HEK293T (cell line): ENCODE data around the gene NCBP1.
A peak's percentile ranks its signal among the peaks of the same experiment; 100 is the strongest.

Experiments used
- CTCF ChIA-PET: fragments of 350-600 bp; formaldehyde crosslinking; extraction: SDS; loops from one replicate; lab custom pipeline; 2021; ENCODE audit warnings: antibody characterized with exemption, inconsistent platforms; lab: Yijun Ruan, JAX
- POLR2A ChIA-PET: fragments of 350-600 bp; formaldehyde crosslinking; extraction: SDS; loops from one replicate; lab custom pipeline; 2020; ENCODE audit warnings: antibody characterized with exemption, inconsistent platforms; lab: Yijun Ruan, JAX
- DNase-seq: peaks from one replicate; pipeline ENCODE4 v3.0.0; 2012; ENCODE audit warnings: mixed read lengths; ENCODE audit errors: extremely low spot score
- ARNT ChIP-seq: fragments of 450-650 bp; IDR thresholded peaks from 2 replicates; pipeline ENCODE4 v1.6.1; 2017; ENCODE audit warnings: mild to moderate bottlenecking
- BHLHE40 ChIP-seq: fragments of 450-650 bp; IDR thresholded peaks from 2 replicates; pipeline ENCODE4 v1.6.1; 2016; ENCODE audit warnings: mild to moderate bottlenecking, moderate library complexity, borderline replicate concordance
- CTBP1 ChIP-seq: fragments of 450-650 bp; IDR thresholded peaks from 2 replicates; pipeline ENCODE4 v1.6.1; 2016; ENCODE audit warnings: borderline replicate concordance
- ELF4 ChIP-seq: fragments of 450-650 bp; IDR thresholded peaks from 2 replicates; pipeline ENCODE4 v1.6.1; 2017; ENCODE audit warnings: antibody characterized with exemption
- FOXA1 ChIP-seq: fragments of 450-650 bp; IDR thresholded peaks from 2 replicates; pipeline ENCODE4 v1.6.1; 2016; ENCODE audit warnings: mild to moderate bottlenecking
- FOXK2 ChIP-seq: fragments of 450-650 bp; IDR thresholded peaks from 2 replicates; pipeline ENCODE4 v1.6.1; 2016; ENCODE audit warnings: mild to moderate bottlenecking
- FOXM1 ChIP-seq: fragments of 450-650 bp; IDR thresholded peaks from 2 replicates; pipeline ENCODE4 v1.6.1; 2017; ENCODE audit warnings: mild to moderate bottlenecking, borderline replicate concordance
- HDGF ChIP-seq: fragments of 450-650 bp; IDR thresholded peaks from 2 replicates; pipeline ENCODE4 v1.6.1; 2017; ENCODE audit warnings: antibody characterized with exemption, borderline replicate concordance
- L3MBTL2 ChIP-seq: fragments of 450-650 bp; conservative IDR thresholded peaks from 2 replicates; pipeline ENCODE4 v1.6.1; 2016; ENCODE audit warnings: mild to moderate bottlenecking
- LEF1 ChIP-seq: fragments of 450-650 bp; IDR thresholded peaks from 2 replicates; pipeline ENCODE4 v1.6.1; 2017; ENCODE audit warnings: mild to moderate bottlenecking, borderline replicate concordance
- NFRKB ChIP-seq: fragments of 450-650 bp; IDR thresholded peaks from 2 replicates; pipeline ENCODE4 v1.6.1; 2016; ENCODE audit warnings: mild to moderate bottlenecking, moderate library complexity
- SP1 ChIP-seq: fragments of 450-650 bp; IDR thresholded peaks from 2 replicates; pipeline ENCODE4 v1.6.1; 2017
- SUZ12 ChIP-seq: fragments of 450-650 bp; IDR thresholded peaks from 2 replicates; pipeline ENCODE4 v1.6.1; 2016; ENCODE audit warnings: mild to moderate bottlenecking
- TARDBP ChIP-seq: fragments of 450-650 bp; IDR thresholded peaks from 2 replicates; pipeline ENCODE4 v1.6.1; 2016
- ZNF384 ChIP-seq: fragments of 450-650 bp; IDR thresholded peaks from 2 replicates; pipeline ENCODE4 v1.6.1; 2016
- TF ChIP-seq, protein P1 (sequence below): fragments of 450-650 bp; IDR thresholded peaks from 2 replicates; pipeline ENCODE4 v1.6.1; 2016

Gene NCBP1

DNA sequence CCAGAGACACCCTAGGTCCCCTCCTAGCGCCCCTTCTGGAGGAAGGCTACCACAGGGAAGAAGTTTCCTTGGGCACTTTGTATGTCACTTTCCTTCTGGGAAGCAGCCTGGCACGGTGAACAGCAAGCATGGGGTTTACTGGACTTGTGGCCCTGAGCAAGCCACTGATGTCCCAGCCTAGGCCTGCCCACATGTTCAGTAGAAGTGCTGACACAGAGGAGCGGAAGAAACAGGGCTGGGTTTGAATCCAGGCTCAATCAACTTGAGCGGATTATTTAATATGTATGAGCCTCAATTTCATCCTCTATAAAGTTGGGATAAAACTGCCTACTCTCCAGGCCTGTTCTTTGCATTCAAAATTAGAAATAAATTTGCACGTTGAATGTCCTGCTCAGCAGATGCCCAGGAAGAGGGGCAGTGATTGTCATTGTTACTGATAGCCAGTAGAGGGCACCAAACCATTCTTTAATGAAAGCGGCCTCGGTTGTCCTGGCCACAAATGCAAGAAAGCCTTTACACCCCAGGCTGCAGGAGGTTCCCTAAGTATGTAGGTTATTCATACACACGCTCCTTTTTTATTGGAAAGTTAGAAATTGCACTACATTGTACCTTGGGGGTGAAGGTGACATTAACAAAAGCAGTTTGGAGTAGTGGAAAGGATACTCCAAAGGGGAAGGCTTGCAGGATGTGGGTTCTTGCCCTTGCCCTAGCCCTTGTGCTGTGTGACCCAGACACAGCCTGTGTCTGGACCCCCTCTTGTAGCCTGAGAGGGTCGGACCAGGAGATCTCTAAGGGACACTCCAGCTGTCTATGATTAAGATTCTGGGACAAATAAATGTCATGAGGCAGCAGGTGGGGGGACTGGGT is 77.0 kb downstream of the NCBP1 start:
- POLR2A ChIA-PET, result no interaction called here
- CTCF ChIA-PET, result no interaction called here

DNA sequence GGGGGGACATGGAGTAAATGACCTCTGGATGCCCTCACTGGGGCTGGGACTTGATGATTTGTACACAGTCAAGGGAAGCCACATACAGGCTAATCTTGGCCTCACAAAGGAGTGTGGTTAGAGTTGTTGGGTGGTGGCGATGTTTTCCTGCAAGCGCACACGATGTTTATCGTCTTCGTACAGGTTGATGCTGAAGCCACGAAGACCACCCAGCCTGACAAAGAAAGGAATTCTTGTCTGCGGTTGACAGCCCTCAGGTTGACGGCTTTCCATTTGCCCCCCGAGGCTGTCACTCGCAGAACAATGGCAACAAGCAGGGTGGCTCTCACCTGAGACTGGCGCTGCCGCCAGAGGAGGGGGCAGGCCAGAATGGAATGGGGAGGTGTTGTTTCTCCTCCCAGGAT is 77.6 kb downstream of the NCBP1 start:
- TF ChIP-seq L3MBTL2 (no peak), HDGF (no peak)
- no peak for DNase-seq
- POLR2A ChIA-PET, result no interaction called here
- CTCF ChIA-PET, result no interaction called here

More for the DNA sequence above, 77.0 kb downstream of the NCBP1 start:
- DNase-seq, result peak; percentile 83
- no peak for TF ChIP-seq NFRKB
- TF ChIP-seq FOXM1, result no peak
- TF ChIP-seq, protein P1, sequence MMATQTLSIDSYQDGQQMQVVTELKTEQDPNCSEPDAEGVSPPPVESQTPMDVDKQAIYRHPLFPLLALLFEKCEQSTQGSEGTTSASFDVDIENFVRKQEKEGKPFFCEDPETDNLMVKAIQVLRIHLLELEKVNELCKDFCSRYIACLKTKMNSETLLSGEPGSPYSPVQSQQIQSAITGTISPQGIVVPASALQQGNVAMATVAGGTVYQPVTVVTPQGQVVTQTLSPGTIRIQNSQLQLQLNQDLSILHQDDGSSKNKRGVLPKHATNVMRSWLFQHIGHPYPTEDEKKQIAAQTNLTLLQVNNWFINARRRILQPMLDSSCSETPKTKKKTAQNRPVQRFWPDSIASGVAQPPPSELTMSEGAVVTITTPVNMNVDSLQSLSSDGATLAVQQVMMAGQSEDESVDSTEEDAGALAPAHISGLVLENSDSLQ, result no peak
- TF ChIP-seq FOXK2, result no peak

DNA sequence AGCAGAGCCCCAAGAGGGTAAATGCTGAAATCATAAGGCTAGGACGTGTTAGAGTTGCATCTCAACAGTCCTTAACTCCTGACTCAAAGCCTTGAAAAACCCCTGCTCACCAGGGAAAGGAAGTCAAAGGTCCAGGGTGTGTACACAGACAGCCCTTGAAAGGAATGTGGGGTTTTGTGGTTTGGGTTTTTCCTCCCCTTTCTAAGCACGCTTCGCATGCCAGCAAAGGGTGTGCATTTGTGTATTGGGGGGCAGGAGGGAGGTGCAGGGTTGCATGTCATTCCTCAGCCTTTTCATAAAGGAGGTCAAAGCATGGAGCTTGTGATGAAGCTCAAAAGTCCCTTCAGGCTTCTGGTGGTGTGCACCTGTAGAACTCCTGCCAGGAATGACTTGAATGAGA is 80.8 kb downstream of the NCBP1 start:
- TF ChIP-seq, protein P1, result no peak
- TF ChIP-seq NFRKB, result no peak
- ChIA-PET CTCF (no interaction called here), POLR2A (no interaction called here)
- no peak for DNase-seq

DNA sequence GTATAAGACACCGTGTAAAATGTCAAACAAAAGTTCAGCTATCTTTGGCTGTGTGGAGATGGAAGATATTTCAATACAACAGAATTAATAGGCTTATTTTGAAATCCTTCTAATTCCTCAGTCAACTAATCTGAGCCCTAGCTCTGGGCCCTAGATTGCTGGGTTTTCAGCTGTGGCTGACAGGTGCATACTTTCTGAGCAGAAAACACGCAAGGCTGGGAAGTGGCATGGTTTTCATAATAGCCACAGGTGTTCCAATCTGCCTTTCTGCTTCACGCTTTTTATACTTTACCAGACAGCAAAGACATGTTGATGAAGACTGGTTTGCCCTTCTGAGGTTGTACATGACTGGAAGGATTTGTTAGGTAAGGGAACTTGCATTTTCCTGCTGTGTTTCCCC is 84.2 kb downstream of the NCBP1 start:
- TF ChIP-seq, protein P1, result no peak
- TF ChIP-seq BHLHE40, result no peak
- DNase-seq, result no peak
- CTCF ChIA-PET, result interaction anchor here (0.6 kb wide), 2 partner anchors 63 to 181 kb away, joined by 3 read pairs; no protein-coding TSS in a partner anchor
- POLR2A ChIA-PET, result interaction anchor here (1.2 kb wide), 1 partner anchor 21 kb away, joined by 3 read pairs; the partner anchor contains the start of gene XPA

DNA sequence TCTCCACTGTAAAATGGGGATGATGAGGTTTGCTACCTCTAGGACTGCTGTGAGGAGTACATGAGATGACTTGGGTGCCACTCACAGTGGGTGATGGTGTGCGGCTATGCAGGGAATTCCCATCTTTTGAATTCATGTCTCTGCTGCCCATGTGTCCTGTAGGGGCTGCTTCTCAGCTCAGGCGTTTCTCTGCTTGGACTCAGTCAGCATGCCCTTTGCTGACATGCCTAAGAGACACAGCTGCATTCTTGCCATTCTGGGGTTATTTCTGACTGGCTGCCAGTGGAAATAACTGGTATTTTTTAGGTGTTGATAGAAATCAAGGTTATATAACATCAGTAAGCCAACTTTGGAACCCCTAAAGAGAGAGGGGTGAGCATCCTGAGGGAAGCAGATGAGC is 87.8 kb downstream of the NCBP1 start:
- ChIA-PET POLR2A (no interaction called here), CTCF (no interaction called here)
- TF ChIP-seq FOXM1, result no peak
- TF ChIP-seq SUZ12, result no peak
- TF ChIP-seq NFRKB, result no peak
- no peak for TF ChIP-seq BHLHE40
- TF ChIP-seq FOXA1, result no peak
- no peak for TF ChIP-seq SP1
- TF ChIP-seq FOXK2, result no peak
- no peak for TF ChIP-seq LEF1
- no peak for TF ChIP-seq TARDBP
- no peak for TF ChIP-seq HDGF
- no peak for TF ChIP-seq ARNT
- TF ChIP-seq ZNF384, result no peak
- no peak for TF ChIP-seq L3MBTL2
- TF ChIP-seq CTBP1, result no peak
- TF ChIP-seq, protein P1, result no peak
- no peak for DNase-seq

DNA sequence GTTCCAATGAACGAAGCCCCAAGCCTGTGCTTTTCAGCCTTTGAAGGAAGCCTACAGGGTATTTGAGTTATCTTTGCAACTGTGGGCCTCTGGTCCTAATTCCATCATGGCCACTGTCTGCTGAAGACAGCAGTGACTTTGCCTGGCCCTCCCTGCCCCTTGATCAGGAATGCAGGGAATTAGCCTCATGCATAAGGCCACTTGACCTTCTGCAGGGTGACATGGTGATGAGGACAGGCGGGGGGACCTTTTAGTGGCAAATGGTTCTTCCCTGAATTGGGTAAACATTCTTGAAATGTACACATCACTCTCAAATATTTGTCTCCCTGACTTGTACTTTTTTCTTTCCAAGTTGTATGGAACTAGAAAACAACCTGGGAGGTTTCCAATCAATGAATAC is 88.7 kb downstream of the NCBP1 start:
- ChIA-PET CTCF (no interaction called here), POLR2A (no interaction called here)
- TF ChIP-seq SUZ12 (no peak), ZNF384 (no peak), FOXM1 (no peak), ELF4 (no peak), SP1 (no peak)
- no peak for DNase-seq
